ENCODE data around the gene WDFY1. TPM values are rescaled to one million over a fixed set of nuclear protein-coding genes. Genes with fewer than 3 reads are reported as not detected.

Gene WDFY1
- total and polyA plus RNA-seq, 9 of the 15 experiments (the other 6 are each of a cell fraction or from before 2014, with no cell fraction given), result 5.4 to 27.6 (median 17.5) TPM

GRCh38 chr2:223957092-223957851 lies 12.1 kb upstream of the WDFY1 start, which contains the start of gene MRPL44 (continued):
- no peak for TF ChIP-seq TCF7L2 (IDR thresholded peaks at IDR 0.05; ENCODE audit: low read depth, low read length)
- TF ChIP-seq, protein P1, sequence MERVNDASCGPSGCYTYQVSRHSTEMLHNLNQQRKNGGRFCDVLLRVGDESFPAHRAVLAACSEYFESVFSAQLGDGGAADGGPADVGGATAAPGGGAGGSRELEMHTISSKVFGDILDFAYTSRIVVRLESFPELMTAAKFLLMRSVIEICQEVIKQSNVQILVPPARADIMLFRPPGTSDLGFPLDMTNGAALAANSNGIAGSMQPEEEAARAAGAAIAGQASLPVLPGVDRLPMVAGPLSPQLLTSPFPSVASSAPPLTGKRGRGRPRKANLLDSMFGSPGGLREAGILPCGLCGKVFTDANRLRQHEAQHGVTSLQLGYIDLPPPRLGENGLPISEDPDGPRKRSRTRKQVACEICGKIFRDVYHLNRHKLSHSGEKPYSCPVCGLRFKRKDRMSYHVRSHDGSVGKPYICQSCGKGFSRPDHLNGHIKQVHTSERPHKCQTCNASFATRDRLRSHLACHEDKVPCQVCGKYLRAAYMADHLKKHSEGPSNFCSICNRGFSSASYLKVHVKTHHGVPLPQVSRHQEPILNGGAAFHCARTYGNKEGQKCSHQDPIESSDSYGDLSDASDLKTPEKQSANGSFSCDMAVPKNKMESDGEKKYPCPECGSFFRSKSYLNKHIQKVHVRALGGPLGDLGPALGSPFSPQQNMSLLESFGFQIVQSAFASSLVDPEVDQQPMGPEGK (CRISPR knock-in tag; IDR thresholded peaks at IDR 0.05; ENCODE audit: borderline replicate concordance), result no peak
- no peak for TF ChIP-seq ZNF75A (CRISPR knock-in tag; IDR thresholded peaks at IDR 0.05)
- no peak for TF ChIP-seq NUFIP1 (IDR thresholded peaks at IDR 0.05; ENCODE audit: partially characterized antibody)
- no peak for TF ChIP-seq NFIX (CRISPR knock-in tag; IDR thresholded peaks at IDR 0.05; ENCODE audit: low read depth)
- no peak for TF ChIP-seq EP300 (IDR thresholded peaks at IDR 0.05; ENCODE audit: low read length)
- no peak for TF ChIP-seq RFX5 (IDR thresholded peaks at IDR 0.05; ENCODE audit: low read depth, low read length)
- TF ChIP-seq RFX1 (IDR thresholded peaks at IDR 0.05), result no peak
- TF ChIP-seq STAT5B (CRISPR knock-in tag; IDR thresholded peaks at IDR 0.05), result no peak
- peak; percentile 41 for TF ChIP-seq FIP1L1 (IDR thresholded peaks at IDR 0.05; ENCODE audit: low read depth, low read length, poor library complexity, severe bottlenecking)
- TF ChIP-seq MAX (CRISPR knock-in tag; IDR thresholded peaks at IDR 0.05), result peak; percentile 51; the same call in 1 of the 2 replicates
- TF ChIP-seq, protein P2, sequence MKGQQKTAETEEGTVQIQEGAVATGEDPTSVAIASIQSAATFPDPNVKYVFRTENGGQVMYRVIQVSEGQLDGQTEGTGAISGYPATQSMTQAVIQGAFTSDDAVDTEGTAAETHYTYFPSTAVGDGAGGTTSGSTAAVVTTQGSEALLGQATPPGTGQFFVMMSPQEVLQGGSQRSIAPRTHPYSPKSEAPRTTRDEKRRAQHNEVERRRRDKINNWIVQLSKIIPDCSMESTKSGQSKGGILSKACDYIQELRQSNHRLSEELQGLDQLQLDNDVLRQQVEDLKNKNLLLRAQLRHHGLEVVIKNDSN (CRISPR knock-in tag; IDR thresholded peaks at IDR 0.05), result no peak
- TF ChIP-seq RB1 (IDR thresholded peaks at IDR 0.05; ENCODE audit: low read depth), result peak; percentile 74
- TF ChIP-seq, protein P3, sequence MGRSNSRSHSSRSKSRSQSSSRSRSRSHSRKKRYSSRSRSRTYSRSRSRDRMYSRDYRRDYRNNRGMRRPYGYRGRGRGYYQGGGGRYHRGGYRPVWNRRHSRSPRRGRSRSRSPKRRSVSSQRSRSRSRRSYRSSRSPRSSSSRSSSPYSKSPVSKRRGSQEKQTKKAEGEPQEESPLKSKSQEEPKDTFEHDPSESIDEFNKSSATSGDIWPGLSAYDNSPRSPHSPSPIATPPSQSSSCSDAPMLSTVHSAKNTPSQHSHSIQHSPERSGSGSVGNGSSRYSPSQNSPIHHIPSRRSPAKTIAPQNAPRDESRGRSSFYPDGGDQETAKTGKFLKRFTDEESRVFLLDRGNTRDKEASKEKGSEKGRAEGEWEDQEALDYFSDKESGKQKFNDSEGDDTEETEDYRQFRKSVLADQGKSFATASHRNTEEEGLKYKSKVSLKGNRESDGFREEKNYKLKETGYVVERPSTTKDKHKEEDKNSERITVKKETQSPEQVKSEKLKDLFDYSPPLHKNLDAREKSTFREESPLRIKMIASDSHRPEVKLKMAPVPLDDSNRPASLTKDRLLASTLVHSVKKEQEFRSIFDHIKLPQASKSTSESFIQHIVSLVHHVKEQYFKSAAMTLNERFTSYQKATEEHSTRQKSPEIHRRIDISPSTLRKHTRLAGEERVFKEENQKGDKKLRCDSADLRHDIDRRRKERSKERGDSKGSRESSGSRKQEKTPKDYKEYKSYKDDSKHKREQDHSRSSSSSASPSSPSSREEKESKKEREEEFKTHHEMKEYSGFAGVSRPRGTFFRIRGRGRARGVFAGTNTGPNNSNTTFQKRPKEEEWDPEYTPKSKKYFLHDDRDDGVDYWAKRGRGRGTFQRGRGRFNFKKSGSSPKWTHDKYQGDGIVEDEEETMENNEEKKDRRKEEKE (IDR thresholded peaks at IDR 0.05; ENCODE audit: borderline replicate concordance in 1 of 2, control insufficient read depth in 1 of 2, low read depth in 2 of 2, low read length in 1 of 2), result peak in 1 of 2 experiments; percentile 98; a peak in 2 of 4 replicates
- no peak for TF ChIP-seq POLR2AphosphoS2 (IDR thresholded peaks at IDR 0.05; ENCODE audit: low read length)
- no peak for TF ChIP-seq CLOCK (CRISPR knock-in tag; IDR thresholded peaks at IDR 0.05; ENCODE audit: borderline replicate concordance)
- TF ChIP-seq NR3C1 (CRISPR knock-in tag; IDR thresholded peaks at IDR 0.05), result no peak
- TF ChIP-seq ZNF23 (CRISPR knock-in tag; IDR thresholded peaks at IDR 0.05), result no peak

Data from K562 (cell line).